Measurements from ENCODE around the gene NFKBIA.
"Not testable (repeated sequence)": the region's sequence is repeated elsewhere in the genome, so short reads cannot be mapped to it uniquely, and the experiment has no call there.

Gene NFKBIA

GRCh38 chr14:35408026-35408425, 3.5 kb upstream of the NFKBIA start:
- no peak for DNase-seq (ENCODE audit: low read depth in 2 of 2)

GRCh38 chr14:35407306-35407630, 2.7 kb upstream of the NFKBIA start:
- DNase-seq (ENCODE audit: low read depth in 2 of 2) = no peak

GRCh38 chr14:35406506-35407305, 2.2 kb upstream of the NFKBIA start:
- no peak for DNase-seq (ENCODE audit: low read depth in 2 of 2)

GRCh38 chr14:35406090-35406489, 1.5 kb upstream of the NFKBIA start:
- DNase-seq (ENCODE audit: low read depth in 2 of 2) = no peak

GRCh38 chr14:35405304-35405996, 901 bp upstream of the NFKBIA start:
- DNase-seq (ENCODE audit: low read depth in 2 of 2) = no peak

GRCh38 chr14:35403603-35404448, 723 bp downstream of the NFKBIA start:
- DNase-seq (ENCODE audit: low read depth in 2 of 2) = peak; percentile 94 to 95

- peak in 1 of 2 donors; percentile 39 for DNase-seq (ENCODE audit: low read depth in 2 of 2)
Observed at GRCh38 chr14:35403114-35403602, 1.4 kb downstream of the NFKBIA start.

GRCh38 chr14:35402323-35403113, 2.0 kb downstream of the NFKBIA start:
- no peak for DNase-seq (ENCODE audit: low read depth in 2 of 2)

GRCh38 chr14:35401422-35402265, 2.9 kb downstream of the NFKBIA start:
- DNase-seq (ENCODE audit: low read depth in 2 of 2) = no peak

- DNase-seq (ENCODE audit: low read depth in 2 of 2) = peak in 1 of 2 donors; percentile 48
Observed at GRCh38 chr14:35400648-35401421, 3.7 kb downstream of the NFKBIA start.

GRCh38 chr14:35399083-35399937, 5.2 kb downstream of the NFKBIA start:
- no peak for DNase-seq (ENCODE audit: low read depth in 2 of 2)

GRCh38 chr14:35398071-35398584, 6.4 kb downstream of the NFKBIA start:
- DNase-seq (ENCODE audit: low read depth in 2 of 2) = no peak

GRCh38 chr14:35396610-35397009, 7.9 kb downstream of the NFKBIA start:
- DNase-seq (ENCODE audit: low read depth in 2 of 2) = not testable (repeated sequence)

GRCh38 chr14:35395283-35395682, 9.3 kb downstream of the NFKBIA start:
- no peak for DNase-seq (ENCODE audit: low read depth in 2 of 2)

- DNase-seq (ENCODE audit: low read depth in 2 of 2) = no peak
Observed at GRCh38 chr14:35394326-35395013, 10.1 kb downstream of the NFKBIA start.

GRCh38 chr14:35393826-35394225, 10.7 kb downstream of the NFKBIA start:
- DNase-seq (ENCODE audit: low read depth in 2 of 2) = no peak

GRCh38 chr14:35392103-35392502, 12.4 kb downstream of the NFKBIA start:
- no peak for DNase-seq (ENCODE audit: low read depth in 2 of 2)

GRCh38 chr14:35391388-35391710, 13.2 kb downstream of the NFKBIA start:
- no peak for DNase-seq (ENCODE audit: low read depth in 2 of 2)
